Measurements from ENCODE around the gene CLDN15.

DNA sequence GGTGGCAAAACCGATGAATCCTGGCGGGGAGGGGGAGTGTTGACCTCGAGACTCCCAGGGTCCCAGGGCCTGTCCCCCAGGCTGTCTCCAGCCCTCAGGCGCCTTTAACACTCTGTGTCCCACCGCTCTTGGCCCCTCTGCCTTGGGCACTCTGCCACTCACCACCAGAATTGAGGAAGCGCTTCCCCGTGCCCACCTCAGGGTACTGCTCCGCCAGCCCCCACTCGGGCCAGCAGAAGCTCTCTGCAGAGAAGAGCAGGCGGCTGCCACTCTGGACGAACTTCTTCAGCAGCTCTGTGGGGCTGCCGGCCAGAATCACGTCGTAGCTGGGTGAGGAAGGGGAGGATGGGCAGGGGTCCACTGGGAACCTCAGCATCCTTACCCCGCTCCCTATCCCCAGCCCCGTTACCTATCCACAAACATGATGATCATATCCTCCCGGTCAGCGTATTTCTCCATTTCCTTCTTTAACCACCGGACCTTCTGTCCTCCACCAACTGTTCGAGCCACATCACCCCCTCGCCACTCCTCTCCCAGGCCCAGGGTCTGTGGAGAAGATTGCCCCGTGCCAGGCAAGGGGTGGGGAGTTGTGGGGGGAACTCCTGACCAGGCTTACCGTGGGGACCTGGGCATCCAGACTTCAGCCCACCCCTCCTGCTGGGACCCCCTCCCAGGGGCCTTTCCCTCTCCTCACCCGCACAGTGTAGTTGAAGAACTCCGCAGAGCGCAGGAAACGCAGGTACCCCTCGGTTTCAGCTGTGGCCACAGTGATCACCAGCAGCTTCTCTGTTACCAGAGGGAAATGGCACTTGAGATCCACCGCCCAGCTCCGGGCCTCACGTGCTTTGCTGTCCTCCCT, 21.4 kb downstream of the CLDN15 start:
- TF ChIP-seq, protein P1, sequence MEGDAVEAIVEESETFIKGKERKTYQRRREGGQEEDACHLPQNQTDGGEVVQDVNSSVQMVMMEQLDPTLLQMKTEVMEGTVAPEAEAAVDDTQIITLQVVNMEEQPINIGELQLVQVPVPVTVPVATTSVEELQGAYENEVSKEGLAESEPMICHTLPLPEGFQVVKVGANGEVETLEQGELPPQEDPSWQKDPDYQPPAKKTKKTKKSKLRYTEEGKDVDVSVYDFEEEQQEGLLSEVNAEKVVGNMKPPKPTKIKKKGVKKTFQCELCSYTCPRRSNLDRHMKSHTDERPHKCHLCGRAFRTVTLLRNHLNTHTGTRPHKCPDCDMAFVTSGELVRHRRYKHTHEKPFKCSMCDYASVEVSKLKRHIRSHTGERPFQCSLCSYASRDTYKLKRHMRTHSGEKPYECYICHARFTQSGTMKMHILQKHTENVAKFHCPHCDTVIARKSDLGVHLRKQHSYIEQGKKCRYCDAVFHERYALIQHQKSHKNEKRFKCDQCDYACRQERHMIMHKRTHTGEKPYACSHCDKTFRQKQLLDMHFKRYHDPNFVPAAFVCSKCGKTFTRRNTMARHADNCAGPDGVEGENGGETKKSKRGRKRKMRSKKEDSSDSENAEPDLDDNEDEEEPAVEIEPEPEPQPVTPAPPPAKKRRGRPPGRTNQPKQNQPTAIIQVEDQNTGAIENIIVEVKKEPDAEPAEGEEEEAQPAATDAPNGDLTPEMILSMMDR (IDR thresholded peaks at IDR 0.05): no peak
- no peak for TF ChIP-seq EP300 (IDR thresholded peaks at IDR 0.05; ENCODE audit: low read depth)
